SW 1271 (cell line): ENCODE measurements around the gene SNX27.
"Not testable (repeated sequence)": the region's sequence is repeated elsewhere in the genome, so short reads cannot be mapped to it uniquely, and the experiment has no call there.

Experiments
- DNase-seq, 2 experiments: peaks; one replicate each; lab custom pipeline; 2025; lab: John Stamatoyannopoulos, UW

The SNX27 gene

GRCh38 chr1:151639466-151639865 is 27.6 kb downstream of the SNX27 start:
- DNase-seq, result peak in 1 of 2 experiments; percentile 12

- no peak for DNase-seq
Observed at GRCh38 chr1:151641229-151641628, 29.4 kb downstream of the SNX27 start.

DNA sequence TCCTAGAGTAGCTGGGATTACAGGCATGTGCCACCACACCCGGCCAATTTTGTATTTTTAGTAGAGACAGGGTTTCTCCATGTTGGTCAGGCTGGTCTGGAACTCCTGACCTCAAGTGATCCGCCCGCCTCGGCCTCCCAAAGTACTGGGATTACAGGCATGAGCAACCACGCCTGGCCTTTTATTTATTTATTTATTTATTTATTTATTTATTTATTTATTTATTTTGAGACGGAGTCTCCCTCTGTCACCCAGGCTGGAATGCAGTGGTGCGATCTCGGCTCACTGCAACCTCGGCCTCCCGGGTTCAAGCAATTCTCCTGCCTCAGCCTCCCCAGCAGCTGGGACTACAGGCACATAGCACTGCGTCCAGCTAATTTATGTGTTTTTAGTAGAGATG is 31.2 kb downstream of the SNX27 start:
- not testable (repeated sequence) for DNase-seq

DNA sequence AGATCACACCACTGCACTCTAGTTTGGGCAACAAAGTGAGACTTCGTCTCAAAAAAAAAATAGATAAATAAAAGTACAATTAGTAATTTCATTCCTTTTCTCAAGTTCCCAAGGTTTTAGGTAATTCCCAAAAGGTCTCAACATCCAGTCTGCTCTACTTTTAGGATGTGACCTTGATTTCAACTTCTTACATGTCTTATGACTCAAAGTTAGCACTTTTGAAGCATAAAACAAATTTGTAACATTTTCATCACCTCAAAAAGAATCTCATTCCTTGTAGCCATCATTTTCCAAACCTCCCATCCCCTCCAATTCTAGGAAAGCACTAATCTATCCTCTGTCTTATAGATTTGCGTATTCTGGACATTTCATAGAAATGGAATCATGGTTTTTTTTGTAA is 32.2 kb downstream of the SNX27 start:
- no peak for DNase-seq

GRCh38 chr1:151653397-151653796 is 41.5 kb downstream of the SNX27 start:
- DNase-seq, result no peak

GRCh38 chr1:151655371-151655770 is 43.5 kb downstream of the SNX27 start:
- no peak for DNase-seq

- DNase-seq, result no peak
Observed at GRCh38 chr1:151661751-151662150, 49.9 kb downstream of the SNX27 start.

- DNase-seq, result no peak
Observed at GRCh38 chr1:151668090-151668489, 56.2 kb downstream of the SNX27 start.

DNA sequence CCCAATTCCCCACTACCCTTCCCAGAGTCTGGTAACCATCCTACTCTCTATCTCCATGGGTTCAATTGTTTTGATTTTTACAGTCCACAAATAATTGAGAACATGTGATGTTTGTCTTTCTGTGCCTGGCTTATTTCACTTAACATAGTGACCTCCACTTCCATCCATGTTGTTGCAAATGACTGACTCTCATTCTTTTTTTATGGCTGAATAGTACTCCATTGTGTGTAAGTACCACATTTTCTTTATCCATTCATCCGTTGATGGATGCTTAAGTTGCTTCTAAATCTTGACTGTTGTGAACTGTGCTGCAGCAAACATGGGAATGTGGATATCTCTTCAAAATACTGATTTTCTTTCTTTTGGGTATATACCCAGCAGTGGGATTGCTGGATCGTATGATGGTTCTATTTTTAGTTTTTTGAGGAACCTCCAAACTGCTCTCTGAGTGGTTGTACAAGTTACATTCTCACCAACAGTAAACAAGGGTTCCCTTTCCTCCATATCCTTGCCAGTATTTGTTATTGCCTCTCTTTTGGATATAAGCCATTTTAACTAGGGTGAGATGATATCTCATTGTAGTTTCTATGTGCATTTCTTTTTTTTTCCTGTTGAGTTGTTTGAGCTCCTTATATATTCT is 58.3 kb downstream of the SNX27 start:
- not testable (repeated sequence) for DNase-seq

DNA sequence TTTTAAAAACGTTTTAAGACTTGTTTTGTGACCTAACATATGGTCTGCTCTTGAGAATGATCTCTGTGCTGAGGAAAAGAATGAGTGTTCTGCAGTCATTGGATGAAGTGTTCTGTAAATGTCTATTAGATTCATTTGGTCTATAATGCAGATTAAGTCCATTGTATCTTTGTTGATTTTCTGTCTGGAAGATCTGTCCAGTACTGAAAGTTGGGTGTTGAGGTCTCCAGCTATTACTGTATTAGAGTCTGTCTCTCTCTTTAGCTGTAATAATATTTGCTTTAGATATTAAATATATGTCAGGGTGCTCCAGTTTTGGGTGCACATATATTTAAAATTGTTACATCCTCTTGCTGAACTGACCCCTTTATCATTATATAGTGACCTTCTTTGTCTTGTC is 61.6 kb downstream of the SNX27 start:
- no peak for DNase-seq

GRCh38 chr1:151680391-151680790 is 68.5 kb downstream of the SNX27 start:
- DNase-seq, result peak in 1 of 2 experiments; percentile 15

DNA sequence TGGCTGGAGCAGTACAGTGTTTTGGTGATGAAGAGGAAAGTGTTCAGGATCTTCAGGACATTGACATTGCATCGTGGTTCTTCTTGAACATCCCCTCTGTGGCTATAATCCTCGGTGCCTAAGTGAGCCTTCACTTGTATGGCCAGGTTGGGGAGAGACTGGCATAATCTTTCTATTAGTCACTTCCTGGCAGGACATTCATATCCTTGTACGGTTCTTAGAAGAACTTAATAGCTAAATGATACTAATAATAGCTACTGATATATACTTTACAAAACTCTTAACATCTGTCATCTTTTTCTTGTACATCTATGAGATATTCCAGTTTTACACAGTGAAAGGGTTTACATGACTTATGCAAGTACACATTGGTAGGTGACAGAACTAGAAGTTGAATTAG is 69.0 kb downstream of the SNX27 start:
- DNase-seq, result peak in 1 of 2 experiments; percentile 58

DNA sequence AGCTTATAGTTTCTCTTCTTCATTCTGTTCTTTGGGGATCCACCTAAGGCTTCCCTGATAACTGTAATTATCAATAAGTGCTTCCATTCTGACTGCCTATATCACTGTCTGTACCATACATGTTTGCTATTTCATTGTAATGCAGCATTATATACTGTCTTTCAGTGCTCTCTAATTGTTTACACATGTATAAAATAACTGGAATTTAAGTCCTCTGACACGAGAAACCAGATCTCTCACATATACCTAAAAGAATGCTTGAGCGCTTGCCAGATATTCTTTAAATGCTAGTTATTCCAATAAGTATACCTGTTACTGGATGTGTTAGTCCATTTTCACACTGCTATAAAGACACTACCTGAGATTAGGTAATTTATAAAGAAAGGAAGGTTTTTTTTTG is 70.1 kb downstream of the SNX27 start:
- DNase-seq, result no peak

GRCh38 chr1:151682901-151683300 is 71.1 kb downstream of the SNX27 start:
- DNase-seq, result not testable (repeated sequence)

- DNase-seq, result no peak
Observed at GRCh38 chr1:151684128-151684527, 72.3 kb downstream of the SNX27 start.

DNA sequence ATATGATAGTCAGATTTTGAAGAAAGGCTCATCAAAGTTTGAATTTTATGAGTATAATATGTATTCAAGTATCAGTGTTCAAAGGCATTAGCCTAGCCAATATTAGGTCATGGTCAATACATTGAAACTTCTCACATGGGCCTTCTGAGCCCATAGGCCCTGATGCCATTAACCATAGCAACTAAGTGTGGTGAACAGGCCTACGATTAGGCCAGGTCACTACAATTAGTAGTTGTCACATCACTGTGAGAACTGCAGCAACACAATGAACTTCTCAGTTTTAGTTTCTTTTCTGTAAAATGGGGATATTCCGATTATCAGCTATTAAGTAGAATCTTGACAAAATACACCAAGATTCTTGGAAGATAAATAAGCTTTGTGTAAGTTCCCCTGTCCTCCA is 74.7 kb downstream of the SNX27 start:
- no peak for DNase-seq

DNA sequence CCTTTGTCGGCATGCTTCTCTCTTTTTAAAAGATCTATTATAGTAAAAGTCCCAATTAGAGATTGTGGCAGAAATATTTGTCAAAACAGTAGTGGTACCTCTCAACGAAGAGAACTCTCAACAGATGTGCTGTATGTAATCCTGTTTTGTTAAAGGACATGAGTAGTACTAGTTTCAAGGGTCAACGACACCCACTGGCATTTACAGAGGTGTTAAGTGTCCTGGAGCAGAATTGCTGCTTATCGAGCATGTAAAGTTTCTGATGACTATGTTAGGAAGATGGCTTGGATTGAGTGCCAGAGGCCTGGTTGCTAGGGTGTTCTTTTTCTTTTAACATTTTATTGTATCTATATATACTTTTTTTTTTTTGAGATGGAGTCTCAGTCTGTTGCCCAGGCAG is 77.6 kb downstream of the SNX27 start:
- no peak for DNase-seq

DNA sequence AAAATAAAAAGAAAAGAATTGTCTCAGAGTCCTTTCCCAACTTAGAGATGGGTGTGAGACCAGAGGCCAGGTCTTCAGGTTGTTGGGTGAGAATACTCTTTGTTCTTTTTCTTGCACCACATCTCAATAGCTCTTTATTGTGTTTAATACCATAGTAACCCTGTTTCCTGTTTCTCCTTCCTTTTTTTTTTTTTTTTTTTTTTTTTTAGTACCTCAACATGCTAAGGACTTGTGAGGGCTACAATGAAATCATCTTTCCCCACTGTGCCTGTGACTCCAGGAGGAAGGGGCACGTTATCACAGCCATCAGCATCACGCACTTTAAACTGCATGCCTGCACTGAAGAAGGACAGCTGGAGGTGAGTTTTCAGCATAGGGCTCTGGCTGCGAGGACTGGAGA is 80.4 kb downstream of the SNX27 start:
- no peak for DNase-seq

DNA sequence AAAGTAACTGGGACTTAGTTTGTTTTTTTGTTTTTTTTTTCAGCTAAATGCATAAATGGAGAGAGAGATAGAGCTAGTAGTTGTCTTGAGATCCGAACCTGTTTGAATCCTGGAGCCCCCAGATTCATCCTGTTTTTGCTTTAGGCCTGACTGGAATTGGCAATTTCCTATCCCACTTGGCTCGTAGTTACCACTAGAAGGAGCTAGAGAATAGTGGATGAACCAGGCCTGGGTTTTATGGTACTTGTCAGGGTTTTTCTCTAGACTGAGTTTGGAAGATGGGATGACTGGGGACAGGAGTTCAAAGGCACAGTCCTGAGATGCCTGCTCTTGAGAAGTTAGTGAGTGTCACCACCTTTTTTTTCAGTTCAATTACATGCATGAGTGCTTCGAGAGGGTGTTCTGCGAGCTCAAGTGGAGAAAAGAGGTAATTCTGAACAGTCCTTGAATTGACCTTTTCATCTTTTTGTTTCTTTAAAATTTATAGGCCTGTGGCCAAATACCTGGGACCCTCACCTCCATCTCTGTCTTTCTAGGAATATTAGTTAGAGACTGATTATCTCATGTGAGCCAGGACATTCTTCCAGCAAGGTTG is 81.3 kb downstream of the SNX27 start:
- DNase-seq, result peak in 1 of 2 experiments; percentile 15

GRCh38 chr1:151701515-151701914 is 89.7 kb downstream of the SNX27 start:
- DNase-seq, result no peak

DNA sequence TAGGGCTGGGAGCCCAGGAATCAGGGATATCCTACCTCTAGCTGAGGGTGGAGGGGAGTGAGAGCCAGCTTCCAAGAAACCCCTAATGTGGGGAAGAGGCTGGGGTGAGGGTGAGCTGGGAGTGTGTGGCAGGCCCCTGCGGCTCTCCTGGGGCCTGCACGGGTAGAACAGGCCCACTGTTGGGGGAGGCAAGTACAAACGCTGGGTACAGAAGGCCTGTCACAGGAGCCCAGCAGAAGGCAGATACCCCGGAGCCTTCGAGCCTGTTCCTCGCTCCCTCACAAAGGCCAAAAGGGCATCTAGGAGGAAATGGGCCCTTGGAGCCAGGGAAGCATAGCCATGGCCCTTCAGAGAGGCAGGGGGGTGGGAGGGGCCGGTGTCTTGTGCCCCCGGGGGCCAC is 91.1 kb downstream of the SNX27 start:
- no peak for DNase-seq

DNA sequence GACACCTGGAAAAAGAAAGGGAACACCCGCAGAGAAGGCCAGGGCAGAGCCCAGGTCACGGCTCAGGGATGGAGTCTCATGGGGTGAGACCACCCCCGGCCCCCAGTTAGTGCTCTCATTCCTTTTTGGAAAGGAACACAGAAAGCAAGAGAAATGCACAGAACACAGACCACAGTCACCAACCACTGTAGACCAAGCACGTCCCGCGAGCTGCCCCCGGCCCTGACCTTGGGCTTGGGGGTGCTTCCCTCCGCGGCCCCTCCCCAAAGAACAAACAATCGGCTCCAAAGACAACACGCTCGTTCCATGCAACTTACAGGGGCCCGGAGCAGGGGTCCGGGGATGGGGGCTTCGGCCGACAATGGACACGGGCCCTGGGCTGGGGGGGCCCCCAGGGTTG is 92.0 kb downstream of the SNX27 start:
- DNase-seq, result no peak

DNA sequence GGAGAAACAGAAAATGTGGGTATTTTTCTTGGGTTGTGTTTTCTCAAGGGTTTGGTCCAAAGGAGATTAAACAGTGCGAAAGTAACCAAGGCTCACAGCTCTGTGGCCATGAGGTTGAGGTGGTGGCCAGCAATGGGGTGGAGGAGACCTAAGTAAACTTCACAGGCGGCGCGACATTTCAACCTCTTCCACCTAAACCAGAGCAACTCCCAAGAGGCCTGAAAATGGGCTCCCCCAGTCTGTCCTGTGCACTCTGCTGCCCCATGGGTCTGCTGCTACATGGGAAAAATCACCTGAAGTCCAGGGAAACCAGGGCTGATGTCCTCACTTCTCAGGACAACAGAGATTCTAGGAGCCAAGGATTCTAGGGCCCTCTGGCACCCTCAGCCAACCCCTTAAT is 92.4 kb downstream of the SNX27 start:
- DNase-seq, result no peak

DNA sequence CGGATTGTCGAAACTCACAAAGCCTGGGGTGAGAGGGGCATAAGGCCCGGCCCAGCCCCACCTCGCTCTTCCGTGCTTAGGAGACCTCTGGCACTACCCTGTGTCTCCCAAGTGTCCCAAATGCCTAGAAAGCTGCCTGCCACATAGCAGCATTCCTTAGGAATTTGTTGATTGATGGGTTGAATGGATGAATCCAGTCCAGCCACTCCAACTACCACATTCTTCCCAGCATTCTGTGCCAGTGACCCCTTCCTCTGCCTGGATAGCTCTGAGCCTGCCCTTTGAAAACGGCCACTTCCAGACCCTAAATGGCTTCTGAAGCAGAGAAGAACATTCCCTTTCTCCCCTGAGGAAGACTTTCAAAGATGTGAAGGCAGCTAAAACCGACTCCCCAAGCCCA is 93.3 kb downstream of the SNX27 start:
- DNase-seq, result no peak
